Activated CD4-positive, alpha-beta T cell treated with anti-CD3 and anti-CD28 coated beads, Interleukin-2, amount 50 U/mL, for 24 hours (primary cell): Measurements from ENCODE around the gene FABP7.

Experiments
- DNase-seq, 2 donors: peaks; one replicate each; pipeline ENCODE4 v3.0.0-alpha.2; 2020; ENCODE audit warnings: low read depth in 1 of 2, low spot score in 1 of 2

FABP7 gene

GRCh38 chr6:122832459-122832858, 52.9 kb downstream of the FABP7 start:
- no peak for DNase-seq

- DNase-seq, result no peak
Observed at GRCh38 chr6:122833021-122833491, 53.5 kb downstream of the FABP7 start.
